Dermis microvascular lymphatic vessel endothelial cell (primary cell): ENCODE data around the gene TSC22D3. TPM values are rescaled to one million over a fixed set of nuclear protein-coding genes. Genes with fewer than 3 reads are reported as not detected.

ENCODE experiments used
- DNase-seq, 2 donors: peaks; one replicate each; pipeline versions ENCODE4 v3.0.0 to v3.0.0-alpha.2; 2010; ENCODE audit warnings: low read depth in 2 of 2
- total RNA-seq: library from RNA; depleted of rRNA; stranded (reverse); fragments of >200 nt; gene quantifications from 2 replicates; pipeline ENCODE4 v1.2.1, GENCODE V29; 2014

The TSC22D3 gene
- total RNA-seq, 1 donor from 2014 or later: 15.0 TPM

GRCh38 chrX:107760304-107761077, 15.1 kb downstream of the TSC22D3 start:
- DNase-seq: no peak

GRCh38 chrX:107758231-107758766, 17.3 kb downstream of the TSC22D3 start:
- no peak for DNase-seq

GRCh38 chrX:107755721-107756120, 19.9 kb downstream of the TSC22D3 start:
- DNase-seq: no peak

- no peak for DNase-seq
Observed at GRCh38 chrX:107753187-107753586, 22.4 kb downstream of the TSC22D3 start.

- DNase-seq: no peak
Observed at GRCh38 chrX:107752714-107753113, 22.9 kb downstream of the TSC22D3 start.

GRCh38 chrX:107752043-107752442, 23.5 kb downstream of the TSC22D3 start:
- no peak for DNase-seq

GRCh38 chrX:107750861-107751445, 24.6 kb downstream of the TSC22D3 start:
- no peak for DNase-seq

- no peak for DNase-seq
Observed at GRCh38 chrX:107750263-107750662, 25.3 kb downstream of the TSC22D3 start.

- DNase-seq: no peak
Observed at GRCh38 chrX:107748506-107748905, 27.1 kb downstream of the TSC22D3 start.

- DNase-seq: no peak
Observed at GRCh38 chrX:107747596-107748161, 27.9 kb downstream of the TSC22D3 start.

GRCh38 chrX:107744868-107745267, 30.7 kb downstream of the TSC22D3 start:
- DNase-seq: no peak

- no peak for DNase-seq
Observed at GRCh38 chrX:107743995-107744394, 31.6 kb downstream of the TSC22D3 start.

GRCh38 chrX:107742700-107743191, 32.8 kb downstream of the TSC22D3 start:
- DNase-seq: no peak

- no peak for DNase-seq
Observed at GRCh38 chrX:107741404-107741790, 34.2 kb downstream of the TSC22D3 start.

- no peak for DNase-seq
Observed at GRCh38 chrX:107739541-107739940, 36.0 kb downstream of the TSC22D3 start.

GRCh38 chrX:107738768-107739167, 36.8 kb downstream of the TSC22D3 start:
- no peak for DNase-seq

- DNase-seq: no peak
Observed at GRCh38 chrX:107738272-107738671, 37.3 kb downstream of the TSC22D3 start.

GRCh38 chrX:107736781-107737531, 38.6 kb downstream of the TSC22D3 start:
- peak; percentile 42 to 77 for DNase-seq

- peak; percentile 53 to 74 for DNase-seq
Observed at GRCh38 chrX:107734646-107735045, 40.9 kb downstream of the TSC22D3 start.

- no peak for DNase-seq
Observed at GRCh38 chrX:107733686-107734085, 41.9 kb downstream of the TSC22D3 start.

GRCh38 chrX:107731831-107732502, 43.6 kb downstream of the TSC22D3 start:
- peak in 1 of 2 donors; percentile 87 for DNase-seq
